SH-SY5Y (cell line): ENCODE data around the gene ACKR2.

Source experiments
- GATA2 ChIP-seq: IDR thresholded peaks from 2 replicates; pipeline ENCODE4 v1.6.1; 2011; ENCODE audit warnings: mild to moderate bottlenecking, low read depth, low read length
- GATA3 ChIP-seq: IDR thresholded peaks from 2 replicates; pipeline ENCODE4 v1.6.1; 2011; ENCODE audit warnings: low read depth, mild to moderate bottlenecking, low read length, moderate library complexity

The ACKR2 gene

DNA sequence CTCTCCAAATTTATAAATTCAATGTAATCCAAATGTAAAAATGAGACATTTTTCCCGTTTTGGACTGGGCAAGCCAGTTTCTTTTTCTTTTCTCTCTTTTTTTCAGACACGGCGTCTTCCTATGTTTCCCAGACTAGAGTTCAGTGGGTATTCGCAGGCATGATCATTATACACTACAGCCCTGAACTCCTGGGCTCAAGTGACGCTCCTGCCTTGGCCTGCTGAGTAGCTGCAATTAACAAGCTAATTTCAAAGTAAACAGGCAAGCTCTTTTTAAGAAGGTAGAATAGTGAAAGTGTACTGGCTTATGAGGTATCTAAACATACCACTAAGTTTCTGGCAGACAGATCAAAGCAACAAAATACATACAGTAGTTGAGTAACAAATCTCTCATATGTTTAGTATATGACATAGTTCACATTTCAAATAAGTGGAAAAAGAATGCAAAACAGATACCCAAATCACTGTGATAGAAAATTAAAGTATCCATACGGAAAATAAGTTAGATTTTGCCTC is 18.5 kb upstream of the ACKR2 start:
- TF ChIP-seq GATA3 (no peak), GATA2 (no peak)

DNA sequence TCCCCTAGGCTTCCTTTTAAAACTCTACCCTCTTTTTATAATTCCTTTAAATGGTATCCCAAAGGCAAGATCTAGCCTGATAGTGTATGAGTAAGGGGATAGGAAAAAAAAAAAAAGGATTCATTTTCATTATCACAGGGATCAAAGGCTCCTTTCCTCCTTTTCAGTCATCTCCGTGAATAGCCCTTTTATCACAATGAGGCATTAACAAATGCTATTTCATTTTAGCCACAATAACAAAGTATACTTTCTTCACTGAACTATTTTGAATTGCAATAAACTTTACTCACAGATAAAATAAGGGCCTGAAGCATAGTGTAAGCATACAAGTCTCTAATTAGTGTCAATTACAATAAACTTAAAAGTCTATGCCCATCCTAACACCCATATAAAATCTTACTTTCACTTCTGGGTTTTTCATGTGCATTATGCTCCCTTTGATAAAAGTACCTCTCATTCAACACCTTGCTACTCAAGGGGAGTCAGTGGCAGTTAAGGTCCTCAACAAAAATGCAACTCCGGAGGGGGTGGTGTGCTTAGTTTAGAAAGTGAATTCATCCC is 13.5 kb upstream of the ACKR2 start:
- no peak for TF ChIP-seq GATA2
- no peak for TF ChIP-seq GATA3

DNA sequence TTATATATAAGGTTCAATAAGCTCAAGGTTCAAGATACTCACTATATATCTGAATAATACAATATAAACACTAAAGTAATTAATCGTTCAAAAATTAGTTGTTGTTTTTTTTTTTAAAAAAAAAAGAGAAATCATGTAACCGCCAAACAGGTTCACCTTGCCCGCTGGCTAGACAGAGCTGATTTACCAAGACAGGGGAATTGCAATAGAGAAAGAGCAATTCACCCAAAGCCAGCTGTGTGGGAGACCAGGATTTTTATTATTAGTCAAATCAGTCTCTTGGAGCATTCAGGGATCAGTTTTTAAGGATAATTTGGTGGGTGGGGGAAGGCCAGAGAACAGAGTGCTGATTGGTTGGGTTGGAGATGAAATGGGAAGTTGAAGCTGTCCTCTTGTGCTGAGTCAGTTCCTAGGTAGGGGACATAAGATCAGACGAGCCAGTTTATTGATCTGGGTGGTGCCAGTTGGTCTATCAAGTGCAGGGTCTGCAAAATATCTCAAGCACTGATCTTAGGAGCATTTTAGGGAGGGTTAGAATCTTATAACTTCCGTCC is 12.8 kb upstream of the ACKR2 start:
- TF ChIP-seq GATA2 (no peak), GATA3 (no peak)

DNA sequence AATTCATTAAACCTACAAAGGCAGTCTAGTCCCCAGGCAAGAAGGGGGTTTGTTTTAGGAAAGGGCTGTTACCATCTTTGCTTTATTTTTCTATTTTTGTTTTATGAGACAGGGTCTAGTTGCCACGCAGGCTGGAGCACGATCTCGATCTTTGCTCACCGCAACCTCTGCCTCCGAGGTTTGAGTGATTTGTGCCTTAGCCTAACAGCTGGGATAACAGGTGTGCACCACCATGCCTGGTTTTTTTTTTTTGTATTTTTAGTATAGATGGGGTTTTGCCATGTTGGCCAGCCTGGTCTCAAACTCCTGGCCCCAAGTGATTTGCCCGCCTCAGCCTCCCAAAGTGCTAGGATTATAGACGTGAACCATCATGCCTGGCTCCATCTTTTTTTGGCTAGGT is 9.9 kb upstream of the ACKR2 start:
- TF ChIP-seq GATA3 (no peak), GATA2 (no peak)

DNA sequence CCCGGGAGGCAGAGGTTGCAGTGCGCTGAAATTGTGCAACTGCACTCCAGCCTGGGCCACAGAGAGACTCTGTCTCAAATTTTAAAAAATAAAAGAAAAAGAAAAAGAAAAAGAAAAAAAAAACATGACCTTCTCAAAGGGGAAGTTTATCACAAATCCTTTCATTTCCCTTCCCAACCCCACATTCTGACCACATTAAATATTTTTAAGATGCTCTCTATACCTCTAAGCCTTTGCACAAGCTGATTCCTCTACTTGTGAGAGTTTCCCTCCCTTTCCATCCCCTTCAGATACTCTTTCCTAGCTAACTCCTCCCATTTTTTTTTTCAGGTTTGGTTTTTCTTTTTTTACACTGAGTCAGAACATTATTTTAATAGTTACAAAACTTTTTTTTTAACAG is 9.0 kb upstream of the ACKR2 start:
- TF ChIP-seq GATA2 (no peak), GATA3 (no peak)

DNA sequence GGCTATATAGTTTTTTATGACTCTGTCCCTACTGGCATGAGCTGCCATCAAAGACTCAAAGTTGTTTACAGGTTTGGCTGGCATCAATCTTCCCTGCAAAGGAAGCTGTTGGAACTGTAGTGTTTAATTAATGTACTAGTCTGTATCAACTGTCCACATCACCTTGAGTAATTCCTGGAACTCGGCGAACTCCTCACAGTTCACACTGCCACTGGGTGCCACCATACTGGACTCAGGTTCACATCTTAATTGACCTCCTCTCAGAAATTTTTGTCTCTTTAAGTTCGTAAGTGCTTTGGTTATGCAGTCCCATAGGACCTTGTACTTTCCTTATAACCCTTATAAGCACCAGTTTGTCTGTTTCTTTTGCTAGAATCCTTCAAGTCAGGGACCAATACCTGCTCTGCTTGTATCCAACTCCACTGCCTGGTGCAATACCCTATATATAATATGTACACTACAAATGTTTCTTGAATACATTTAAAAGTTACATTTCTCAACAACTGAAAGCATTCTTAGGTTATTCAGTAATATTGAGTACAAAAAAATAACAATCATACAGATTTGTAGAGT is 8.1 kb upstream of the ACKR2 start:
- TF ChIP-seq GATA2, result no peak
- no peak for TF ChIP-seq GATA3

DNA sequence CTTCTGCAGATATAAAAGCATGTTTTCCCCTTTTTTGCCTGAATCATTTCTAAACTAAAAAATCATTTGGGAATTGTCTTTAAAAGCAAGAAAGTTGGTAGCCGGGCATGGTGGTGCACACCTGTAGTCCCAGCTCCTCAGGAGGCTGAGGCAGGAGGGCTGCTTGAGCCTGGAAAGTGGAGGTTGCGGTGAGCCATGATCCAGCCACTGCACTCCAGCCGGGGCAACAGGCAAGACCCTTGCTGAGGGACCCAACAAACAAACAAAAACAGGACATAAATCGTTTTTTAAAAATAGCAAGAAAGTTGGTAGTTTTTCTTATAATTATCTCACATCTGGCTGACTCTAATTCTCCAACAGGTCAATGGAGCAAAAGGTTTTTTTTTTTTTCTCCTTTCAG is 7.5 kb upstream of the ACKR2 start:
- TF ChIP-seq GATA2, result no peak
- no peak for TF ChIP-seq GATA3

DNA sequence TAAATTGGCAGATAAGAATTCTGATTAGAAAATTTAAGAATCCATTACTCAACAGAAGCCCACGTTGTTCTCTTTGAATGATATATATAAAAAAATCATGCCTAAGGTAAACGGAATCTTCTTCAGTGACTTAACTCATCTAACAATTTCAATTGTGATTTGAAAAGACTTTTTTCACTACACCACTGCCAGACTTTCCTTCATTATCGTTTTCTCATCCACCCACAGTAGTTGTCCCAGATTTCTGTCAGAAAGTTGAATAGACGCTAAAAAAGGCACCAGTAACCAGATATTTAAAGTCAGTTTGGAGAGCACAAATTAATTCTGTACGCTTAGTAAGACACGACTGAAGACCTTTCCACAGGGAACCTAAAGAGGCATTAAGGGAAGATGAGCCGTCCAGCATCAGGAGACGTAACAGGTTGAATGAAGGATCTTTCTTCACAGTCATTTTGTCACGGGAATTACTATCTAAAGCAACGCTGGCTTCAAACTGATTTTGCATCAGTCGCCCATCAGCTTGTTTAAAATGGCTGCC is 6.3 kb upstream of the ACKR2 start:
- TF ChIP-seq GATA2, result no peak
- no peak for TF ChIP-seq GATA3

DNA sequence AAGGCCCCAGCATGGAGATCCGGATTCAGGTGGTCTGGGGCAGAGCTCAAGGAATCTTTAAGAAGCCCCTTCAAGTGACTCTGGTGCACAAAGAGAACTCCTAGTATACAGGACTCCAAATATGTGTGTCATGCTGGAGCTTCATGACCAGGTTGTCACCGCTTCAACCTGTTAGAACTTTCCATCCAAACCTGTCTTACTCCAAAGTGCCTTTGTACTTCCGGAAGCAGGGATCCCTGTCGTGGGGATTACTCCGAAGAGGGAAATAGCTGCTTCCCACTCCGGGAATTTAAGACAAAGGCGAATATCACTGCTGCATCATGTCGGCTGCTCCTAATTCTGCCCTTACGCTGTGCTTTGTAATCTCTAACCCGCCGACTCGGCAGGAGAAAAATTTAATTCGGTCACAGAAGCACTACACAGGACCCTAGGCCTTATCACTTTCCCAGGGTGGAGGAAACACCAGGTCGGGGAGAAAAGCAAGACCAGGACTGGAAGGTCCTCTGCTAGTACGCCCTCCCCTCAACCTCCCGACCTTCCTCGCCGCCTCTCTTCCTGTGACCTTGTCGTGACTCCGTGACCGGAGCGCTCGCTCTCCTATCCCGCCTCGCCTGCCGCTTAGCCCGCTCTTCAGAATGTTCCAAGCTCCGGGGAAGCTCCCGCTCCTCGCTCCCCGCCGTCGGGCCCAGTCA is 5.7 kb upstream of the ACKR2 start:
- TF ChIP-seq GATA2, result 0 out of 2 replicates have a peak, but pooled peaks have one; percentile 24
- no peak for TF ChIP-seq GATA3

DNA sequence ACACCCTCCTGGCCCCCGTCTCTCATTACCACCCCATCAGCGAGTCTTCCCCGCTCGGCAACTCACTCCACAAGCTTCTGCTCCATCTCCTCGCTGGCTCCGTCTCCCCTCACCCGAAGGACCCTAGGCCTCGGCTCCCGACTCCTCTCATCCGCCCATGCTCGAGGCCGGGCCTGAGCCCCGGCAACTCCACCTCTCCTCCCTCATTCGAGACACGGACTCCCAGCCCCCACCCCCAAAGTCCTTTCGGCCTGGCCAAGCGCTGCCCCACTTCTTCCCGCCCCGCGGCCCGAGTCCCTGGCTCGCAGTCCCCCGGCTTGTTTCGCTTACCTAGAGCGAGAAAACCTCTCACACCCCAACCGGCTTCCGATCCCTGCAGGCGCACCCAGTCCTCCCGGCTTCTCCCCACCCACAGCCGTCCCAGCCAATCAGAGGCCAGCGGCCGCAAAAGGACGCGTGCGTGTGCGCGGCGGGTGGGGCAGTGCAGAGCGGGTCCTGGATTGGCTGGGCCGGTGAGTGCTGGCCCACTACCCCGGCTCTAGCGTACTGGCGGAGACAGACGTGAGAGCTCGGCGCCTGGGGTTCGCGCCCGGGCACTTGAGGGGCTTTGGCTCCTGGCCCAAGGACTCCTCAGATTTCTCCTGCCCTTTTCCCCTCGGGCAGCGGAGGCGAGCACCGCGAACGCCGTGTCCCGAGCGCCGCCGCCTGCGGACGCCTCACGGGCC is 5.0 kb upstream of the ACKR2 start, which contains the start of gene HIGD1A:
Gene HIGD1A (minus strand): TSS at position 385 of the 725 bp plus-strand sequence. CDS start 10,237 bp downstream, outside the sequence.
- TF ChIP-seq GATA3 (no peak), GATA2 (no peak)

DNA sequence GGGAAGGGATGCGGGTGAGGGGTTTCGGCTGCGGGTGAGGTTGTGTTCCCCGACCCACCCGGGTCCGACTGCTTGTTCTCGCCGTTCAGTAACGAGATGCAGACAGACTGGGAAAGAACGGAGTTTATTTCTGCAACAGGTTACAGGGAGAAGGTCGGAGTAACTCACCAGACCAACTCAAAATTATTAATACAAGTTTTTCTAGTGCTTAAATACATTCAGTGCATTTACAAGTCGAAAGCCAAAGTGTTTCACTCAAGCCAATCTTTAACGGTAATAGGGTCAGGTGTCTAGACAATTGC is 4.5 kb upstream of the ACKR2 start:
- TF ChIP-seq GATA2 (no peak), GATA3 (no peak)

DNA sequence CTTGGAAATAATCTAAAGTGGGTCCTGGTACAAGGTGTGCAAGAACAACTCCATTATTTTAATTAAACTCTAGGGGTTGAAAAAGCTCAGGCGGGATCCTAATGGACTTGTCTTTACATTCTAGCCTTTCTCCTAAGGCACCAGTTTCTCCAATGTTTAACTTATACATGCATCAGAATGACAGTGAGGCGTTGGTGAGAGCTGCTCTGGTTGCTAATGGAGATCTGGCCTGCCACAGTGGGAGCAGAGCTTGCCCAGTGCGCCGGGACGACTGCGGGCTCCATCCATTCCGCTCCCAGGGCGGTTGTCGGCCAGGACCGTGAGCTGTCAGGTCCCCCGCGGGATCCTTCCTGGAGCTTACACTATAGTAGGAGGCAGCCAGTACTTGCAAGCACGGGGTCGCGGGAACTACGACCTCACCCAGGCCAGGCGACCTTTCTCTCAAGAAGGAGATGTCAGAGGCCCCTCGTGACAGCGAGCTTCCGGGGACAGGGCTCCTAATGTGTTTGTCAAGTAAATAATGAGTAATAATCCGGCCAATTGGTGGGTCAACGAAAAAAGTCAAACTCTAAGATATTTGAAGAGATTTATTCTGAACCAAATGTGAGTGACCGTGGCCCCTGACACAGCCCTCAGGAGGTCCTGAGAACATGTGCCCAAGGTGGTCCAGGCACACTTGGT is 4.0 kb upstream of the ACKR2 start:
- TF ChIP-seq GATA2 (no peak), GATA3 (no peak)

DNA sequence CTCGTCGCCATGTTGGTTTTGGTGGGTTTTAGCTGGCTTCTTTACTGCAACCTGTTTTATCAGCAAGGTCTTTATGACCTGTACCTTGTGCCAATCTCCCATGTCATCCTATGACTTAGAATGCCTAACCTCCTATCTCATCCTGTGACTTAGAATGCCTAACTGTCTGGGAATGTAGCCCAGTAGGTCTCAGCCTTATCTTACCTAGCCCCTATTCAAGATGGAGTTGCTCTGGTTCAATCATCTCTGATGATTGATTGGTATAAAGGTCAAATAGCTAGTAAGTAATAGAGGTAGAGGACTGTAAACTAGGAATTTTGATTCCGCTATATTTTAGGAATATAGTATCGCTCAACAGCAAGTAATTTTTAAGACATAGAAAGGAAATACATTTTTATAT is 1.3 kb upstream of the ACKR2 start:
- TF ChIP-seq GATA3, result no peak
- no peak for TF ChIP-seq GATA2
